ENCODE data around the gene ANKRD9. TPM values are rescaled to one million over a fixed set of nuclear protein-coding genes. Genes with fewer than 3 reads are reported as not detected.

ANKRD9 gene
- total RNA-seq, 1 experiment from 2014 or later = 47.9 TPM

GRCh38 chr14:102505775-102506625 lies 3.6 kb downstream of the ANKRD9 start:
- no peak for DNase-seq (ENCODE audit: low read depth, low spot score)
- in situ Hi-C loops (cut with HindIII; ENCODE audit: low pct_unique_long_range_greater_than_20kb, low sequenced_read_pairs) = no loop called here

DNA sequence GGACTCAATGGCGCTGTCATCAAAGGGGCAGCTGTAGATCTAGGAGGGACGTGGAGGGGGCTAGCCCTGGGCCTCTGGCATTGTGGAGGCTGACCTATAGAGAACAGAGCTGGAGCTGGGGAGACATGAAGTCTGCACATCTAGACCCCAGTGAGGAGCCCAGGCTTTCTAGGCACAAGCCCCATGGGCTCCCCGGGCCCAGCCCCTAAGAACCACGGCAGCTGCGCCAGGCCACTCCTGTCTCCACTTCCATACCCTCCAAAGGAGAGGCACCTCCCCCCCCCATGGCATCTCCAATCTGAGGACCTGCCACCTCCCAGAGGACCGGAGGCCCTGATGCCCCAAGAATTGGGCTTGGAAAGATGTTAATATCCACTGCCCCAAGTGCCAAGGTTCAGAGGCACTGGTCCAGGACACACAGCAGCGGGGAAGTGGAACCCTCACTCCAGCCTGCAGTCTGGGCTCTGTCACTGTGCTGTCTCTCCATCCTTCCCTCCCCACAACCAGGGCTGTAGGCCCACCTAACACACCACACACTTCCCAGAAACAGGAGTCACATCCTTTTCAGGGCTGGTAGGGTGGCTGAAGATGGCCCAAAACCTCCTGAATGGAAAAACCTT lies 4.5 kb downstream of the ANKRD9 start:
- in situ Hi-C loops (cut with HindIII; ENCODE audit: low pct_unique_long_range_greater_than_20kb, low sequenced_read_pairs) = no loop called here
- no peak for DNase-seq (ENCODE audit: low read depth, low spot score)

DNA sequence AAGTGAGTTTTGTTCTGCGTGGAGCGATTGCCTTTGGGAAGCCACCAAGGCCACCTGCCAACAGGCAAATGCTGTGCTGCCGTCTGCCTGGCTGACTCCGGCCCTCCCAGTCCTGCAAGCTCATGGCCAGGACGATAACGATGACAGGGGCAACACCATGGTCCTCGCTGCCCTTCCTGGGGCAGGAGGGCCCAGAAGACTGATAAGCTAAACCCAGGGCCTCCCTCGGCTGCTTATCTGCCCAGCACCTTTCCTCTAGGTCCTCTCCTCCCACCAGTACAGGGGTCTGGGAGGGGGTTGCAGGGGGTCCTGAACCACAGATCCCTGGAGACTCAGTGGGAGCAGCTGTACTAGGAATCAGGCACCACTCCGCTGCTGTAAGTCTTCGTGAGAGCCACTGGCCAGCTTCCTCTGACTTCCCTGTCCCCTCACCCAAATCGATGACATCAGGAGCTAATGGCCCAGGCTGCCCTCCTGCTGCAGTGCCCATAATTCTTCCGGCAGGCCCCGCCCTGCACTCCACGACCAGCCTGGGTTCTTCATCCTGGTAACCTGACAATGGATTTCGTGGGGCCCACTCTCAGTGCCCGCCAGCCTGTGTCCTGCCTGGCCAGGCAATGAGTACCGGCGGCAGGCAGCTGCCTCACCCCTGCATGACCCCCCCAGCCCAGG lies 5.1 kb downstream of the ANKRD9 start:
- DNase-seq (ENCODE audit: low read depth, low spot score) = no peak
- in situ Hi-C loops (cut with HindIII; ENCODE audit: low pct_unique_long_range_greater_than_20kb, low sequenced_read_pairs) = no loop called here

GRCh38 chr14:102503641-102504327 lies 5.8 kb downstream of the ANKRD9 start:
- in situ Hi-C loops (cut with HindIII; ENCODE audit: low pct_unique_long_range_greater_than_20kb, low sequenced_read_pairs) = no loop called here
- no peak for DNase-seq (ENCODE audit: low read depth, low spot score)

GRCh38 chr14:102502571-102502970 lies 7.0 kb downstream of the ANKRD9 start:
- in situ Hi-C loops (cut with HindIII; ENCODE audit: low pct_unique_long_range_greater_than_20kb, low sequenced_read_pairs) = no loop called here
- DNase-seq (ENCODE audit: low read depth, low spot score) = no peak

- DNase-seq (ENCODE audit: low read depth, low spot score) = peak; percentile 80
- in situ Hi-C loops (cut with HindIII; ENCODE audit: low pct_unique_long_range_greater_than_20kb, low sequenced_read_pairs) = no loop called here
Observed at GRCh38 chr14:102501751-102502315, 7.7 kb downstream of the ANKRD9 start.

GRCh38 chr14:102500713-102501112 lies 8.9 kb downstream of the ANKRD9 start:
- no peak for DNase-seq (ENCODE audit: low read depth, low spot score)
- in situ Hi-C loops (cut with HindIII; ENCODE audit: low pct_unique_long_range_greater_than_20kb, low sequenced_read_pairs) = no loop called here

GRCh38 chr14:102500158-102500662 lies 9.4 kb downstream of the ANKRD9 start:
- peak; percentile 92 for DNase-seq (ENCODE audit: low read depth, low spot score)
- in situ Hi-C loops (cut with HindIII; ENCODE audit: low pct_unique_long_range_greater_than_20kb, low sequenced_read_pairs) = no loop called here

DNA sequence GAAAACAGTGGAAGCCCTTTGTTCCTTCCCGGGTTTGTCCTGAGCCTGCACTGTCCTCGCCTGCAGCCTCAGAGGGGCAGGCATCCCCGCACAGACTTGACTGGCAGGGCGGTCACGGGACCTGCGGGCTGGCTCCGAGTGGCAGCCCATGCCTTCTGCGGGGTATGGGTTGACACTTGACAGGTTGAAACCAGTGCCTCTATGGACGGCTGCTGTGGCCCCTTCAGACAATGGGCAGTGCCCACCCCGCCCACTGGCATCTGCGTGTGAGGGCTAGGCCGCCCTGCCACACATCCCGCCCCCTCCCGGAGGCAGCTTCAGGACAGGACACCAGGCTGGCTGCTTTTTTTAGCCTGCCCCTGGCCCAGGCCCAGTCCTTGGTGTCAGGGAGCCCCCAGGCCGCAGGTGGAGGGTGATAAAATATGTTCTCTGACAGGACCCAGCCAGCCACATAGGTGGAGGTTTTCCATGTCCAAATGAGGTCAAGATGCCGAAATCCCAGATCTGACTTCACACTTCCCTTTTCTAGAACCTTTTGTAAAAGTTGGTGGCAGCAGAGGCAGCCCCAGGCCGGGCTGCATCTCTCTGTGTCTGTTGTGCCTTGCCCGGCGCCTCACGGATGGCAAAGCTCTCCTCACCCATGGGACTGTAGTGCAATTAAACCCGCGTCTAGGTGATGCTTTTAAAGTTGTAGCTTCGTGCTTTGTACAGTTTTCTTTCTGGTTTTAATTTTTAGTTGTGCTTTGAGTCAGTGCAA lies 10.0 kb downstream of the ANKRD9 start:
- in situ Hi-C loops (cut with HindIII; ENCODE audit: low pct_unique_long_range_greater_than_20kb, low sequenced_read_pairs) = no loop called here
- no peak for DNase-seq (ENCODE audit: low read depth, low spot score)

DNA sequence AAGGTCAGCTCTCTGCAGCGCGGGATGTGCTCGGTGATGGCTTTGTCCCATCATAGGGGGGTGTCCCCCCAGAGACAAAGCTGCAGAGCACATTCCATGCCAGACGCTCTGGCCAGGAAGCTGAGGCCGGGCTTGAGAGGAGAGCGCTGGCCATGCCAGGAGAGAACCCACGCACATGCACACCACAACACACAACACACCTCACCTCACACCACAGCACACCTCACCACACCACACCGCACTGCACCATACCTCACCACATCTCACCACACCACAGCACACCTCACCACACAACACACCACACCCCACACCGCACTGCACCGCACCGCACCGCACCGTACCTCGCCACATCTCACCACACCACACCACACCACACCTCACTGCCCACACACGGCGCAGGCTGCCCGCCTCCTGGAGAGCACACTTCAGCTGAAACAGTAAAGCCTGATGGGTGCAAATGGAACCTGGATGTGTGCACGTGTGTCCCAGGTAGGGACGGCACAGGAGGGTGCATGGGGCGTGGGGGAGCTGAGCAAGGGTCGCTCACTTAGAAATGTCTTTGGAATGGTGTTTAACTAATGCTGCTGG lies 10.8 kb downstream of the ANKRD9 start:
- in situ Hi-C loops (cut with HindIII; ENCODE audit: low pct_unique_long_range_greater_than_20kb, low sequenced_read_pairs) = no loop called here
- DNase-seq (ENCODE audit: low read depth, low spot score) = no peak

GRCh38 chr14:102497998-102498677 lies 11.4 kb downstream of the ANKRD9 start:
- in situ Hi-C loops (cut with HindIII; ENCODE audit: low pct_unique_long_range_greater_than_20kb, low sequenced_read_pairs) = no loop called here
- DNase-seq (ENCODE audit: low read depth, low spot score) = no peak

- no peak for DNase-seq (ENCODE audit: low read depth, low spot score)
- in situ Hi-C loops (cut with HindIII; ENCODE audit: low pct_unique_long_range_greater_than_20kb, low sequenced_read_pairs) = no loop called here
Observed at GRCh38 chr14:102496958-102497744, 12.4 kb downstream of the ANKRD9 start.

DNA sequence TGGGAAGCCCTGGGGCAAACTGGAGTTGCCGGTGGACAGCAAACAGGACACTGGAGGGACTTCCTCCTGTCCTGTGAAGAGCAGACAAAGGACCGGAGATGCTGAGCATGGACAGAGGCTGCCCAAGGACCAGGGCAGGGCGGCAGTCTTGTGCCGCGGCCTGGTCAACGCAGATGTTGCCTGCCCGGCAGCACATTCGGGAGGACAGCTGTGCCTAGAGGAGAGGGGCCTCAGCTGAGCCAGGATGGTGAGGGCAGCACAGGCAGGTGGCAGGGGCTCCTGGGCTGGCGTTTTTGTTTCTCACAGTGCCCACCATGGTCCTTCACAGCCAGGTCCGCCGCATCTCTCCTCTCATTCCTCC lies 13.3 kb downstream of the ANKRD9 start:
- DNase-seq (ENCODE audit: low read depth, low spot score) = no peak
- in situ Hi-C loops (cut with HindIII; ENCODE audit: low pct_unique_long_range_greater_than_20kb, low sequenced_read_pairs) = no loop called here

GRCh38 chr14:102495491-102496330 lies 13.9 kb downstream of the ANKRD9 start:
- no peak for DNase-seq (ENCODE audit: low read depth, low spot score)
- in situ Hi-C loops (cut with HindIII; ENCODE audit: low pct_unique_long_range_greater_than_20kb, low sequenced_read_pairs) = no loop called here

DNA sequence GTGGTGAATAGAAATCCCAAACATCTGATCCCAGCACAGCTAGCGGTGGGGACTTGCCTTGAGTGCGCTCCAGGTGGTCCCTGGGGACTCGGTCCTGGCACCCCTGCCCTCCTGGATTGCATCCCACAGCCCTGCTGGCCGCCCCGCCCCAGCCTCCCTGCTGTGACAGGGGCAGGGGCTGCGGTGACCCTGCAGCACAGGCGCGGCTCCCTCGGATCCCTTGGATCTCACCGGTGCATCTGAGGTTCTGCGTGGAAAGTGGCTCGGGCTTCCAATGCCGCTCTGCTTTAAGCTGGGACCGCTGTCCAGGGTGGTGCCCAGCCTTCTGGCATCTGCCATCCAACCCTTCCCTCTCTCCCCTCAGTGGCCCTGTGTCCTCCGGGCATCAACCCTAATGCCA lies 16.0 kb downstream of the ANKRD9 start:
- in situ Hi-C loops (cut with HindIII; ENCODE audit: low pct_unique_long_range_greater_than_20kb, low sequenced_read_pairs) = no loop called here
- no peak for DNase-seq (ENCODE audit: low read depth, low spot score)

Data from SK-MEL-5 (cell line).